ENCODE data around the gene ANKRD34A.

GRCh38 chr1:145955436-145955835, 8.9 kb downstream of the ANKRD34A start:
- TF ChIP-seq EZH2phosphoT487 (IDR thresholded peaks at IDR 0.05; ENCODE audit: borderline replicate concordance, low read length) (no peak), EZH2 (IDR thresholded peaks at IDR 0.05; ENCODE audit: low read length, unreplicated experiment) (no peak)
- TF ChIP-seq, protein P1, sequence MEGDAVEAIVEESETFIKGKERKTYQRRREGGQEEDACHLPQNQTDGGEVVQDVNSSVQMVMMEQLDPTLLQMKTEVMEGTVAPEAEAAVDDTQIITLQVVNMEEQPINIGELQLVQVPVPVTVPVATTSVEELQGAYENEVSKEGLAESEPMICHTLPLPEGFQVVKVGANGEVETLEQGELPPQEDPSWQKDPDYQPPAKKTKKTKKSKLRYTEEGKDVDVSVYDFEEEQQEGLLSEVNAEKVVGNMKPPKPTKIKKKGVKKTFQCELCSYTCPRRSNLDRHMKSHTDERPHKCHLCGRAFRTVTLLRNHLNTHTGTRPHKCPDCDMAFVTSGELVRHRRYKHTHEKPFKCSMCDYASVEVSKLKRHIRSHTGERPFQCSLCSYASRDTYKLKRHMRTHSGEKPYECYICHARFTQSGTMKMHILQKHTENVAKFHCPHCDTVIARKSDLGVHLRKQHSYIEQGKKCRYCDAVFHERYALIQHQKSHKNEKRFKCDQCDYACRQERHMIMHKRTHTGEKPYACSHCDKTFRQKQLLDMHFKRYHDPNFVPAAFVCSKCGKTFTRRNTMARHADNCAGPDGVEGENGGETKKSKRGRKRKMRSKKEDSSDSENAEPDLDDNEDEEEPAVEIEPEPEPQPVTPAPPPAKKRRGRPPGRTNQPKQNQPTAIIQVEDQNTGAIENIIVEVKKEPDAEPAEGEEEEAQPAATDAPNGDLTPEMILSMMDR (conservative IDR thresholded peaks at IDR 0.05; ENCODE audit: low read depth, low read length) = no peak
